ENCODE data around the gene FKBP1A. TPM values are rescaled to one million over a fixed set of nuclear protein-coding genes. Genes with fewer than 3 reads are reported as not detected.

FKBP1A gene
- total RNA-seq, 1 experiment from 2014 or later = 166 TPM

- no peaks in the 10 kb centered on the region for H3K27me3 Mint-ChIP-seq (ENCODE audit: unreplicated experiment)
- H3K36me3 Mint-ChIP-seq (ENCODE audit: insufficient read depth, unreplicated experiment) = no peaks in the 10 kb centered on the region
- no peaks in the 10 kb centered on the region for H3K4me1 Mint-ChIP-seq (ENCODE audit: low read depth, unreplicated experiment)
- TF ChIP-seq, protein P1, sequence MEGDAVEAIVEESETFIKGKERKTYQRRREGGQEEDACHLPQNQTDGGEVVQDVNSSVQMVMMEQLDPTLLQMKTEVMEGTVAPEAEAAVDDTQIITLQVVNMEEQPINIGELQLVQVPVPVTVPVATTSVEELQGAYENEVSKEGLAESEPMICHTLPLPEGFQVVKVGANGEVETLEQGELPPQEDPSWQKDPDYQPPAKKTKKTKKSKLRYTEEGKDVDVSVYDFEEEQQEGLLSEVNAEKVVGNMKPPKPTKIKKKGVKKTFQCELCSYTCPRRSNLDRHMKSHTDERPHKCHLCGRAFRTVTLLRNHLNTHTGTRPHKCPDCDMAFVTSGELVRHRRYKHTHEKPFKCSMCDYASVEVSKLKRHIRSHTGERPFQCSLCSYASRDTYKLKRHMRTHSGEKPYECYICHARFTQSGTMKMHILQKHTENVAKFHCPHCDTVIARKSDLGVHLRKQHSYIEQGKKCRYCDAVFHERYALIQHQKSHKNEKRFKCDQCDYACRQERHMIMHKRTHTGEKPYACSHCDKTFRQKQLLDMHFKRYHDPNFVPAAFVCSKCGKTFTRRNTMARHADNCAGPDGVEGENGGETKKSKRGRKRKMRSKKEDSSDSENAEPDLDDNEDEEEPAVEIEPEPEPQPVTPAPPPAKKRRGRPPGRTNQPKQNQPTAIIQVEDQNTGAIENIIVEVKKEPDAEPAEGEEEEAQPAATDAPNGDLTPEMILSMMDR (IDR thresholded peaks at IDR 0.05; ENCODE audit: unreplicated experiment) = no peak
- intact Hi-C loops (cut with micrococcal nuclease; ENCODE audit: unreplicated experiment) = no loop called here
- CTCF ChIA-PET = interaction anchor here (0.6 kb wide), 1 partner anchor 121 kb away, joined by 3 read pairs; no protein-coding TSS in a partner anchor
- no peak overlapping the region for H3K4me3 Mint-ChIP-seq (ENCODE audit: low read depth, unreplicated experiment)
- DNase-seq = no peak
- no TSS peak for BruUV-seq (replicated peaks)
- H3K27ac Mint-ChIP-seq (ENCODE audit: unreplicated experiment) = no peak overlapping the region
- no peaks in the 10 kb centered on the region for H3K9me3 Mint-ChIP-seq (ENCODE audit: low read depth, unreplicated experiment)
These were observed 41.9 kb upstream of the FKBP1A start for GRCh38 chr20:1434571-1435336.

DNA sequence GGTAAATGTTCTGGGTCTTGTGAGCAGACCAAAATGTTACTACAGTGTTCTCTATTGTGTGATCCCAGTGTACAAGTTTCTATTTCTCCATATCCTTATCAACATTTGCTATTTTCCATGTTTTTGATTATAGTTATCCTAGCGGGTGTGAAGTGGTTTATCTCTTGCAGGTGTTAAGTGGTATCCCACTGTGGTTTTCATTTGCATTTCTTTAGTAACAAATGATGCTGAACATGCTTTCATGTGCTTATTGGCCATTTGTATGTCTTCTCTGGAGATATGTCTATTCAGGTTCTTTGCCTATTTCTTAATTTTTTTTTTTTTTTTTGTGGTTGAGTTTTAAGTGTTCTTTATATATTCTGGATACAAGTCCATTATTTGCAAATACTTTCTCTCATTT, 38.3 kb upstream of the FKBP1A start:
- H3K36me3 Mint-ChIP-seq (ENCODE audit: insufficient read depth, unreplicated experiment) = no peaks in the 10 kb centered on the region
- CTCF ChIA-PET = no interaction called here
- no TSS peak for BruUV-seq (replicated peaks)
- no peaks in the 10 kb centered on the region for H3K9me3 Mint-ChIP-seq (ENCODE audit: low read depth, unreplicated experiment)
- no peak overlapping the region for H3K27ac Mint-ChIP-seq (ENCODE audit: unreplicated experiment)
- intact Hi-C loops (cut with micrococcal nuclease; ENCODE audit: unreplicated experiment) = no loop called here
- DNase-seq = no peak
- H3K27me3 Mint-ChIP-seq (ENCODE audit: unreplicated experiment) = no peaks in the 10 kb centered on the region
- TF ChIP-seq, protein P1 (IDR thresholded peaks at IDR 0.05; ENCODE audit: unreplicated experiment) = no peak
- no peak overlapping the region for H3K4me3 Mint-ChIP-seq (ENCODE audit: low read depth, unreplicated experiment)
- no peaks in the 10 kb centered on the region for H3K4me1 Mint-ChIP-seq (ENCODE audit: low read depth, unreplicated experiment)

DNA sequence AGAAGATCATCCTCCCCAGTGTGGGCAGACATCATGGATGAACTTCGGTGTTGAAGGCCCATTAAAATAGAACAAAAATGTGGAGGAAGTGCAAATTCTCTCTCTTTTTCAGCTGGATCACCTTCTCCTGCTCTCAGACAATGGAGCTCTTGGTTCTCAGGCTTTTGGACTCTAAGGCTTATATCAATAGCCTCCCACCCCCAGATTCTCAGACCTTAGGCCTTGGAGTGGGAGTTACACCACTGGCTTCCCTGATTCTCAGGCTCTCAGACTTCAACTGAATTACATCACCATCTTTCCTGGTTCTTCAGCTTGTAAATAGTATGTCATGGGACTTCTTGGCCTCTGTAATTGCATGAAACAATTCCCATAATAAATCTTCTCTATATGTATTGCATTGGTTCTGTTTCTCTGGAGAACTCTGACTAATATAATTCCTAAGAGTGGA, 37.2 kb upstream of the FKBP1A start:
- intact Hi-C loops (cut with micrococcal nuclease; ENCODE audit: unreplicated experiment) = no loop called here
- no TSS peak for BruUV-seq (replicated peaks)
- Mint-ChIP-seq H3K4me3 (ENCODE audit: low read depth, unreplicated experiment) (no peak overlapping the region), H3K27me3 (ENCODE audit: unreplicated experiment) (no peaks in the 10 kb centered on the region), H3K36me3 (ENCODE audit: insufficient read depth, unreplicated experiment) (no peaks in the 10 kb centered on the region), H3K27ac (ENCODE audit: unreplicated experiment) (no peak overlapping the region), H3K4me1 (ENCODE audit: low read depth, unreplicated experiment) (no peaks in the 10 kb centered on the region), H3K9me3 (ENCODE audit: low read depth, unreplicated experiment) (no peaks in the 10 kb centered on the region)
- TF ChIP-seq, protein P1 (IDR thresholded peaks at IDR 0.05; ENCODE audit: unreplicated experiment) = no peak
- DNase-seq = no peak
- CTCF ChIA-PET = no interaction called here

- H3K4me1 Mint-ChIP-seq (ENCODE audit: low read depth, unreplicated experiment) = no peaks in the 10 kb centered on the region
These were observed 36.4 kb upstream of the FKBP1A start for GRCh38 chr20:1429143-1429728.

More at GRCh38 chr20:1429143-1429728, 36.4 kb upstream of the FKBP1A start:
- no peak for DNase-seq
- TF ChIP-seq, protein P1 (IDR thresholded peaks at IDR 0.05; ENCODE audit: unreplicated experiment) = no peak
- Mint-ChIP-seq H3K36me3 (ENCODE audit: insufficient read depth, unreplicated experiment) (no peaks in the 10 kb centered on the region), H3K27ac (ENCODE audit: unreplicated experiment) (no peak overlapping the region), H3K9me3 (ENCODE audit: low read depth, unreplicated experiment) (no peaks in the 10 kb centered on the region), H3K27me3 (ENCODE audit: unreplicated experiment) (no peaks in the 10 kb centered on the region), H3K4me3 (ENCODE audit: low read depth, unreplicated experiment) (no peak overlapping the region)
- BruUV-seq (replicated peaks) = no TSS peak
- intact Hi-C loops (cut with micrococcal nuclease; ENCODE audit: unreplicated experiment) = no loop called here
- CTCF ChIA-PET = no interaction called here

All from Calu3 (cell line).